Osteocyte (in vitro differentiated cells): Measurements from ENCODE around the gene QRFP. TPM values are rescaled to one million over a fixed set of nuclear protein-coding genes. Genes with fewer than 3 reads are reported as not detected.

Experiments
- DNase-seq: peaks from one replicate; pipeline ENCODE4 v3.0.0; 2021; ENCODE audit warnings: mixed read lengths; ENCODE audit not compliant: unreplicated experiment; ENCODE audit errors: extremely low spot score
- H3K27ac Mint-ChIP-seq: one replicate; pipeline ENCODE4 v1.8.0; 2021; ENCODE audit warnings: mild to moderate bottlenecking, mixed read lengths; ENCODE audit not compliant: unreplicated experiment
- H3K27me3 Mint-ChIP-seq: one replicate; pipeline ENCODE4 v1.8.0; 2021; ENCODE audit warnings: mixed read lengths; ENCODE audit not compliant: unreplicated experiment
- H3K36me3 Mint-ChIP-seq: one replicate; pipeline ENCODE4 v1.8.0; 2021; ENCODE audit warnings: mixed read lengths; ENCODE audit not compliant: unreplicated experiment
- H3K4me1 Mint-ChIP-seq: one replicate; pipeline ENCODE4 v1.8.0; 2021; ENCODE audit warnings: mixed read lengths; ENCODE audit not compliant: unreplicated experiment
- H3K4me3 Mint-ChIP-seq: one replicate; pipeline ENCODE4 v1.8.0; 2021; ENCODE audit warnings: mild to moderate bottlenecking, moderate library complexity, mixed read lengths; ENCODE audit not compliant: unreplicated experiment
- H3K9me3 Mint-ChIP-seq: one replicate; pipeline ENCODE4 v1.8.0; 2021; ENCODE audit warnings: mixed read lengths; ENCODE audit not compliant: unreplicated experiment
- total RNA-seq: library from RNA; stranded (reverse); gene quantifications from 2 replicates; pipeline ENCODE4 v1.2.1, GENCODE V29; 2021
- TF ChIP-seq, protein P1 (sequence below): fragments of 200-600 bp; sonication (generic); IDR thresholded peaks from 2 replicates; pipeline ENCODE4 v1.5.0; 2021; ENCODE audit warnings: antibody characterized with exemption, mild to moderate bottlenecking, moderate library complexity

Gene QRFP
- total RNA-seq, 1 donor from 2014 or later: not detected

DNA sequence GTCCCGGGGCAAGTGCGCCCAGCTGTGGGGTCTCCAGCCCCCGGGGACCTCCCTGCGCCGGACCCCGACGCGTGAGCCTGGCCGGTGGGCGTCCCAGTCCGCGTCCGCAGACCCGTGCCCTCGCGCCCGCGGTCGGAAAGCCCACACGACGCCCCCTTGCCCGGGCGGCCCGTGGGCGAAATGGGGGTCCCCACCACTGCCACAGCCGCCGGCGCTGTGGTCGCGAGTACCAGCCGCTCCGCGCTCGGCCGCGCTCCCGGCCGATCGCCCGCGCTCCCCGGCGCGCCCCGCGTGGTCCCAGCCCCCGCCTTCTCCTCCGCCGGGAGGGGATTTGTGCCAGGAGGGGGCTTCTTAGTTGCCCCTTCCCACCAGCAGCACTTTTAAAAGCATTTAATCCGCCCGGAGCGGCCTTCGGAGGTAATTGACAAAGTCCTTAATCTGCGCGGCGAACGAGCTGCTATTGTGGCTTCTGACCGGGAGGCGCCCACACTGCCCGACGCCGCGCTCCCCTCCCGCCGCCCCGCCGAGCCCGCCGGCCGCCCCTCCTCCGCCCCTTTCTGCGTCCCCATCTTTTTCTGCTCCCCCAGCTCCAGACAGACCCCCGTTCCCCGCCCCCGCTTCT lies 42.9 kb upstream of the QRFP start:
- Mint-ChIP-seq H3K27me3 (peaks cover 36% of the 10 kb centered on the region), H3K27ac (no peak overlapping the region), H3K4me3 (peak overlapping the region; percentile 59), H3K36me3 (no peaks in the 10 kb centered on the region), H3K9me3 (no peaks in the 10 kb centered on the region), H3K4me1 (peaks cover 33% of the 10 kb centered on the region)
- TF ChIP-seq, protein P1, sequence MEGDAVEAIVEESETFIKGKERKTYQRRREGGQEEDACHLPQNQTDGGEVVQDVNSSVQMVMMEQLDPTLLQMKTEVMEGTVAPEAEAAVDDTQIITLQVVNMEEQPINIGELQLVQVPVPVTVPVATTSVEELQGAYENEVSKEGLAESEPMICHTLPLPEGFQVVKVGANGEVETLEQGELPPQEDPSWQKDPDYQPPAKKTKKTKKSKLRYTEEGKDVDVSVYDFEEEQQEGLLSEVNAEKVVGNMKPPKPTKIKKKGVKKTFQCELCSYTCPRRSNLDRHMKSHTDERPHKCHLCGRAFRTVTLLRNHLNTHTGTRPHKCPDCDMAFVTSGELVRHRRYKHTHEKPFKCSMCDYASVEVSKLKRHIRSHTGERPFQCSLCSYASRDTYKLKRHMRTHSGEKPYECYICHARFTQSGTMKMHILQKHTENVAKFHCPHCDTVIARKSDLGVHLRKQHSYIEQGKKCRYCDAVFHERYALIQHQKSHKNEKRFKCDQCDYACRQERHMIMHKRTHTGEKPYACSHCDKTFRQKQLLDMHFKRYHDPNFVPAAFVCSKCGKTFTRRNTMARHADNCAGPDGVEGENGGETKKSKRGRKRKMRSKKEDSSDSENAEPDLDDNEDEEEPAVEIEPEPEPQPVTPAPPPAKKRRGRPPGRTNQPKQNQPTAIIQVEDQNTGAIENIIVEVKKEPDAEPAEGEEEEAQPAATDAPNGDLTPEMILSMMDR: no peak
- no peak for DNase-seq

DNA sequence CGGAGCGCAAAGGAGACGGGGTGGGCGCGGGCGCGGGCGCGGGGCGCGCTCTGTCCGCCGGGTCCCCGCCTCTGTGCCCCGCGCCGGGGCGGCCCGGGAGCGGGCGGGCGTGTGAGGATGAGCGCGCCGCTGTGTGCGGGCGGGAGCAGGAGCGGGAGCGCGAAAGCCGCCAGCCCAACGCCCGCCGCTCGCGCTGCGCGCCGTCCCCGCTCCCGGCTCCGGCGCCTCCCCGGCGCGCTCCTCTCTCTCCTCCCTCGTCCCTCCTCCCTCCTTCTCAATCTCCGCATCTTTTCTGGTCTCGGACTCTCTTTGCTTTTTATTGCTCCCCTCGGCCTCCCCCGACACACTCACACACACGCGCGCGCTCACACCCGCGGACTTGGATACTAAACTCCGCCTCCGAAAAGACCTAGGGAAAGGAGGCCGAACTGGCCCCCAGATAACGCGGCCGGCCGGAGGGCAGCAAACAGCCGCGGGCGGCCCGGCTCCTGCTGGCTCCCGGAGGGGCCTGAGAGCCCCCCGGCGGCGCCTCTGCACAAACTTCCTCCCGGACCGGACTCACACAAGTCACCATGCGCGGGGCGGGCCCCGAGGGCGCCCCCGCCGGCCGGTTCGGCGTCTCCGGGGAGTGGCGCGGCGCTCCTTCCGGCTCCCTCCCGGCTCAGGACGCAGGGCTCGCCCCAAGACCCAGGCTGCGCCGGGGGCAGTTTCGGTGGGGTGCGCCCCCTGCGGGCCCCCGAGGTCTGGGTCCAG lies 42.2 kb upstream of the QRFP start, which contains the start of gene FIBCD1:
Gene FIBCD1, minus strand, starts transcription at position 596 of the 753 bp plus-strand sequence. CDS start 640 bp downstream, outside the sequence.
- no peak for DNase-seq
- TF ChIP-seq, protein P1: peak; percentile 38
- H3K27ac Mint-ChIP-seq: no peak within 1 kb of the TSS
- H3K36me3 Mint-ChIP-seq: no peaks in the 10 kb centered on the region
- H3K4me1 Mint-ChIP-seq: peaks cover 33% of the 10 kb centered on the region
- H3K9me3 Mint-ChIP-seq: no peaks in the 10 kb centered on the region
- peaks cover 34% of the 10 kb centered on the region for H3K27me3 Mint-ChIP-seq
- H3K4me3 Mint-ChIP-seq: peak within 1 kb of the TSS; percentile 89

DNA sequence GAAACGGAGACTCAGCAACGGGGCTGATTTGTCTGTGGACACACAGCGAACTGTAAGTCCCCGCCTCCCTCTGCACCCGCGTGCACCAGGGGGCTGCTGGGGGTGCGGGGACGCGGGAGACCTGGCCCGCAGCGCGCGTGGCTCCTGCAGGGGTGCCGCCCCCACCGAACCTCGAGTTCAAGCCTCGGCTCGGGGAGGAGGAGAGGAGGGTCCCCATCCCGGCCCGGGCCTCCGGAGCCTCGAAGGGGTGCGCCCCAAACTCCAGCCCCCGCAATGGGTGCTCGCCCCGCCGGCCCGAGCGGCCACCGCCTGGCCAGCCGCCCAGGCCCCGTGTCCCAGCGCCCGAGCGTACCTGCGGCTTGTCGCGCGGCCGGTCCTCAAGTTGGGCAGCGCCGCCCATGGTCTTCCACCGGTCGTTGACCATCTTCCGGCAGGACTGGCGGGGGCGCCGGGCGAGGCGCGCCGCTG lies 41.6 kb upstream of the QRFP start:
- Mint-ChIP-seq H3K9me3 (no peaks in the 10 kb centered on the region), H3K36me3 (no peaks in the 10 kb centered on the region), H3K27me3 (peaks cover 29% of the 10 kb centered on the region), H3K4me1 (peaks cover 33% of the 10 kb centered on the region), H3K4me3 (peak overlapping the region; percentile 65), H3K27ac (no peak overlapping the region)
- TF ChIP-seq, protein P1: no peak
- DNase-seq: no peak

- DNase-seq: no peak
- H3K36me3 Mint-ChIP-seq: no peaks in the 10 kb centered on the region
- peaks cover 26% of the 10 kb centered on the region for H3K27me3 Mint-ChIP-seq
- H3K27ac Mint-ChIP-seq: peak overlapping the region; percentile 69
- H3K9me3 Mint-ChIP-seq: no peaks in the 10 kb centered on the region
- TF ChIP-seq, protein P1: no peak
- peaks cover 41% of the 10 kb centered on the region for H3K4me1 Mint-ChIP-seq
- H3K4me3 Mint-ChIP-seq: peak overlapping the region; percentile 65
Observed at GRCh38 chr9:130937146-130938076, 40.8 kb upstream of the QRFP start.
